Stimulated activated CD4-positive, alpha-beta T cell treated with anti-CD3 and anti-CD28 coated beads, TNF-alpha, amount 100 ng/mL, for 48 hours (primary cell): ENCODE results near the gene HSPA9.
"Not testable (repeated sequence)": the region's sequence is repeated elsewhere in the genome, so short reads cannot be mapped to it uniquely, and the experiment has no call there.

Source experiments
- DNase-seq, 3 donors: peaks; one replicate each; pipeline ENCODE4 v3.0.0-alpha.2; 2020; ENCODE audit warnings: low read depth in 3 of 3

HSPA9 gene

GRCh38 chr5:138533973-138534941, 40.9 kb downstream of the HSPA9 start:
- DNase-seq, result no peak

GRCh38 chr5:138529812-138530211, 45.4 kb downstream of the HSPA9 start:
- no peak for DNase-seq

DNA sequence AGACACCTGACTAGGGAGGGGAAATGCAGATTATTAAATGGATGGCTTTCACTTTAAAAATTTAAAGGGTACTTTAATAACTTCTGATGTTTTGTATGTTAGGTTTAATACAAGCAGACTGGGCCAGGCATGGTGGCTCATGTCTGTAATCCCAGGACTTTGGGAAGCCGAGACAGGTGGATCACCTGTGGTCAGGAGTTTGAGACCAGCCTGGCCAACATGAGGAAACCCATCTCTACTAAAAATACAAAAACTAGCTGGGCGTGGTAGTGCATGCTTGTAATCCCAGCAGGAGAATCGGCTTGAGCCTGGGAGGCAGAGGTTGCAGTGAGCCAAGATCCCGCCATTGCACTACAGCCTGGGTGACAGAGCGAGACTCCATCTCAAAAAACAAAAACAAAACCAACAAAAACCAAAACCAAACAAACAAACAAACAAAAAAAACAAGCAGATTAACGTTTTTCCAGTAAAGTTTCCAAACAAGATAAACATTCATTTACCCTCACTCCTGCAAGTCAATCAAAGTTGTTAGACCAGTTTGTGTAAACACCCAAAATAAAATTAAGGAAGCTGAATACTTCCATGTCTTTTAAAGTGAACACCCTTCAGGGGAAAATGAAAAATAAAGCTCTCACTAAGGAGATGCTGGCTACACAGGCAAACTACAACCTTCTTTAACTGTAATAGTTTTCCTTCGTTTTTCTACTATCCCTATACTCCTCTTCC, 46.3 kb downstream of the HSPA9 start:
- no peak for DNase-seq

- DNase-seq, result no peak
These were observed 47.0 kb downstream of the HSPA9 start for GRCh38 chr5:138528208-138528607.

GRCh38 chr5:138527170-138527569, 48.0 kb downstream of the HSPA9 start:
- no peak for DNase-seq

GRCh38 chr5:138523406-138523805, 51.8 kb downstream of the HSPA9 start:
- no peak for DNase-seq

GRCh38 chr5:138520971-138521370, 54.2 kb downstream of the HSPA9 start:
- no peak for DNase-seq

DNA sequence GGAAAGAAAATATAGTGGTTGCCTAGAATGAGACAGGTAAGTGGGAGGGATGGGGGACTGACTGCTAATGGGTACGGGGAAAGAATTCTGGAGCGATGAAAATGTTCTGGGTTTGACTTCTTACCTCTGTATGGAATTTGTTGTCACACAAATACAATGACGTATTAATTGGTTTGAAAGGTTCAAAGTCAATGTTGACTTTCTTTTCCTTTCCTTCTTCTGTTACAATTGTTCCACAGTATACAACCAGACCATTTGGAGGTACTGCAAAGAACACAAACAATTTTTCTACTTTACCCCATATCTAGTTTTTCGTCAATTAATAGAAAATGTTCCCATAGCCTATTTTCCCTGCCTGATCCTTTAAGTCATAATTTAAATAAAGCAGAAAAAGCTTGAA, 57.8 kb downstream of the HSPA9 start:
- DNase-seq, result no peak

DNA sequence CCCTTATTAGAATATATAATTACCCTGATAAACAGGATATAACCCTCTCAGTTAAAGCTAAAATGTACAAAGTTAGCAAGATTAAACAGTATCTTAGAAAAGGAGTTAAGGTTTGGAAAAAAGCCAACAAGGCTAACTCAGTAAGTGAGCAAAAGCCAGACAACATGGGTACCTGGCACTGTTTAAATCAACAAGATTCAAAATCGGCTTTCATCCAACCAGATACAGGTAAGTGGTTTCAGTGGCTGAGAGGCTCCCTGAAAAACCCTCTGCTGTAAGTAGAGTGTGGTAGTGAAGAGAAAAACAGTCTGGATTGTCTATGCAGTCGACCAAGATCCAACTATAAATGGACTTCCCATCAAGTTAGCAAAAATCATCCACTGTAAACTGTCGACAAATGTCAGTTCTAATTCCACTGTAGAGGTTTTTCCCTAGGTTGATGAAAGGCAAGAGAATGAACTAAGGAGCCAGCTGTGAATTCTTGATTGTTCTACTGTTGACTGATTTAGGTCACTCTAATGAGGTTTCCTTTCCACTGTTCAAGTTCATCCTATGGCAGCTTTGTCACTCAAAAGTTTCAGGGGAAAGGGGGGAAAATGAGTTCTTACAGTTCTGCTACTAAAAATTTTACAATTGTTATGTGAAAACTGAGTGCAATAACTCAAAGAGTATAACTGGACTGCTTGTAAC, 59.5 kb downstream of the HSPA9 start:
- DNase-seq, result no peak

GRCh38 chr5:138514021-138514420, 61.2 kb downstream of the HSPA9 start:
- no peak for DNase-seq

DNA sequence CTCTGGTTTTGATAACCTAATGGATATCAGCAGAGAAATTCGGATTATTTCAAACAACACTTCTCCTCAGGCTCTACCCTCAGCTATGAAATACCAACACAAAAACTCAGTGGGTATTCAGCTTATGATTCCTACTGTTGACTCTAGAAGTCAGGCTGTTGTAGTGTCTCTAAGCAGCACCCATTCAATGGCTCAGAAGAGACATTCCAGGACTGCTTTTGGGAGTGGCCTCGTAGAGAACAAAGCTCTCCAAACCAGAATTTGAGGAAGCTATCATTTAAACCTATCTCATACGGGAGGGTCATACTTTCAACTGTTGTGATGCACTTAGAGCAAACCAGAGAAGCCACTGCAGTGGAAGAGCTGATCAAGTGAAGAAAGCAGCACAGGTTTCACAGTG, 66.2 kb downstream of the HSPA9 start:
- DNase-seq, result no peak

GRCh38 chr5:138507485-138507884, 67.7 kb downstream of the HSPA9 start:
- DNase-seq, result not testable (repeated sequence)

GRCh38 chr5:138506370-138507306, 68.6 kb downstream of the HSPA9 start:
- DNase-seq, result no peak

DNA sequence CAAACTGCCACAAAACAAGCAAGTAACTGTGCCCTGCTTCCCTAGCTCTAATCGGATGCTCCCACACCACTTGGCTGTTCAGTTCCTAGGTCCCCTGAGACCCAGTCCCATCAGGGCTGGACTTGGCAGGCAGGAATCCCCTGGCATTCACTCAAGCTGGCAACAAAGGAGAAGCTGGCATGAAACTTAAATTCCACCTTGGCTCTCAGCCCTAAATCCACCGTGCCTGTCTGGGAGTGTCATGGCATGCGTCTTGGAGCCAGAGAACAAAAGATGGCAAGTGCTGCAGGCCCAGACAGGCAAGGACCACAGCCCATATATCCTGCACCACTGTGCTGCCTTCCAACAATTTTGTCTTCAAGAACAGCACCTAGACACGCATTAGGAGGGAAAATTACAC, 70.4 kb downstream of the HSPA9 start:
- no peak for DNase-seq
